Measurements from ENCODE around the gene OGDH.
"Not testable (repeated sequence)": the region's sequence is repeated elsewhere in the genome, so short reads cannot be mapped to it uniquely, and the experiment has no call there.

Gene OGDH

GRCh38 chr7:44673771-44674170, 67.3 kb downstream of the OGDH start:
- no peak for DNase-seq

- DNase-seq = no peak
These were observed 68.0 kb downstream of the OGDH start for GRCh38 chr7:44674381-44674780.

GRCh38 chr7:44676776-44677175, 70.3 kb downstream of the OGDH start:
- DNase-seq = no peak

- no peak for DNase-seq
These were observed 71.7 kb downstream of the OGDH start for GRCh38 chr7:44678101-44678470.

- DNase-seq = no peak
These were observed 72.2 kb downstream of the OGDH start for GRCh38 chr7:44678471-44679179.

- DNase-seq = no peak
These were observed 75.2 kb downstream of the OGDH start for GRCh38 chr7:44681645-44682044.

- no peak for DNase-seq
These were observed 79.3 kb downstream of the OGDH start for GRCh38 chr7:44685723-44686122.

- no peak for DNase-seq
These were observed 83.0 kb downstream of the OGDH start for GRCh38 chr7:44689427-44689826.

GRCh38 chr7:44693641-44694313, 87.3 kb downstream of the OGDH start:
- DNase-seq = no peak

GRCh38 chr7:44694326-44694725, 87.9 kb downstream of the OGDH start:
- DNase-seq = no peak

GRCh38 chr7:44694766-44695165, 88.3 kb downstream of the OGDH start:
- no peak for DNase-seq

GRCh38 chr7:44695756-44696155, 89.3 kb downstream of the OGDH start:
- no peak for DNase-seq

- no peak for DNase-seq
These were observed 90.3 kb downstream of the OGDH start for GRCh38 chr7:44696728-44697127.

GRCh38 chr7:44697136-44698045, 91.0 kb downstream of the OGDH start:
- no peak for DNase-seq

GRCh38 chr7:44698046-44698580, 91.7 kb downstream of the OGDH start:
- DNase-seq = no peak

GRCh38 chr7:44699598-44699997, 93.2 kb downstream of the OGDH start:
- not testable (repeated sequence) for DNase-seq

- DNase-seq = no peak
These were observed 93.9 kb downstream of the OGDH start for GRCh38 chr7:44700322-44700721.

GRCh38 chr7:44703391-44703790, 97.0 kb downstream of the OGDH start:
- not testable (repeated sequence) for DNase-seq

GRCh38 chr7:44703921-44704320, 97.5 kb downstream of the OGDH start:
- no peak for DNase-seq

- no peak for DNase-seq
These were observed 99.0 kb downstream of the OGDH start for GRCh38 chr7:44705434-44705833.

- no peak for DNase-seq
These were observed 100.5 kb downstream of the OGDH start for GRCh38 chr7:44706788-44707557.

GRCh38 chr7:44707558-44708230, 101.3 kb downstream of the OGDH start:
- no peak for DNase-seq
